Occipital lobe (tissue), 2 donors: ENCODE results near the gene BABAM2. TPM values are rescaled to one million over a fixed set of nuclear protein-coding genes. Genes with fewer than 3 reads are reported as not detected.

Experiments
- DNase-seq: peaks from one replicate; lab custom pipeline; 2025; lab: John Stamatoyannopoulos, UW
- total RNA-seq: library from RNA; depleted of rRNA; stranded (reverse); fragments of >200 nt; gene quantifications from one replicate; pipeline ENCODE4 v1.2.3, GENCODE V29; 2014

Gene BABAM2
- total RNA-seq, 1 donor from 2014 or later, result 13.4 TPM

DNA sequence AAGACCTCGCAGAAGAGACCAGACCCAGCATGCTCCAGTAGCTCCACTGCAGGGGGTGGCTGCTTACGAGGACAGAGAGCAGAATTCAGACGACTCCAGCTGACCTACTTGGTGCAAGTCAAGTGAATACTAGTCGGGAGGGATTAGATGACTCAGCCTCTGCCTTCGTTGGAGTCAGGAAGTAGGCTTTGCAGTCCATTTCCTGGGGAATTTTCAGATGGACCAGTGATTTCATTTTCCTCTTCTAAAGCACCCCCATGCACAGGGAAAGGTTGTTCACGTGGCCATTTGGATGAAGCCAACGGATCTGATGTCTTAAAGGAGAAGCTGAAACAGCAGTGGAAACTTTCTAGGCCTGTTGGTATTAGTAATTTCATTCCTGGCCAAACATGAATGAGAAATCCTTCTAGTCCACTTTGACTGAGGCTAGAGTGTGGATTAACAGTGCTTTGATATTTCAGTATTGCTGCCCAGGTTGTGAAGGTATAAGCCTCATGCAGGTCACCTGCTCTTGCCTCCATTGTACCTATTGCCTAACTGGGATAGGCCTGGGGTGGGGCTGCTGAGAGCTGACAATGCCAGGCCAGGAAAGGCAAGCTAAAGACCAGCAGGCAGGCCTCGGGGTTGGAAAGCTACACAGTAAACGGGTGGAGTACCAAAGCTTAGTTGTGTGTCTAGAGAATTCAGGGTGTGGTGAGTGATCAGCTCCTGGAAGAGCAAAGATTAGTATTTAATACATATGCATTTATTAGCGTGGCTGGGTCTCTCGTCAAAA is 384.6 kb downstream of the BABAM2 start:
- no peak for DNase-seq

DNA sequence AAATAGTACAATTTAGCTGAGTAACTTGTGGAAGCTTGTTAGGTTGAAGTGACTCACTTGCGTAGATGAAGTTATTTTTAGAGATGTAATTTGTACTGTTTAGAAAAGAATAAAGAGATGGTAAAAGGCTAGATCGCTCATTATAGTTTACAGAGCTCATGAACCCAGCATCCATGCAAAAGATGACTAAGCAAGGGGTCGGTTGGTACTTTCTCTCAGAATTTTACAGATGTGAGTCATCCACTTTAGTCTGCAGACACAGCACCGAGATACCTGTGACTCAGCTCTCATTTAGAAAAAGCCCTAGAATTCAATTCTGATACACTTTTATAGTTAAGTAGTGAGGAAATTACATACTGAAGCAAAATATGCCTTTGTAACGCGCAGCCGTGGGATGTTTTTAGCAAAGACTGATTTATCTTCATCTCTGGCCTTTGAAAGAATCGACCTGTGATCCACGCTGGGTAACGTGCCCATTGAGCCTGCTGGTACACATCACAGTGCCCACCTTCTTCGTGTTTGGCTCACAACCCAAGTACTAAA is 385.6 kb downstream of the BABAM2 start:
- DNase-seq, result no peak

DNA sequence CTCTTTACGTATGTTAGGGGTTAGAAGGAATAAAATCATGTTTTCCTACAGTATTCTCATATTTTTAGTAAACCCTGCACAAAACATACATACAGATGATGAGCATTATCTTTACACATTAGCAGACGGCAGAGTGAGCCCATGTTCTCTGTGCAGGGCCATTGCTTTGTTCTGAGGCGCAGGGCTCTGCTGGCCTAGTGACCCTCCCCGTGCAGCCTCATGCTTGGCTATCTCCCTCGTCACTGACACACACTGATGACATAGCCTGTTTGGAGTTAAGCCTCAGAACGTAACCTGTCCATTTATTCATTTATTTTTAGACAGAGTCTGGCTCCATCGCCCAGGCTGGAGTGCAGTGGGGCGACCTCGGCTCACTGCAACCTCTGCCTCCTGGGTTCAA is 386.3 kb downstream of the BABAM2 start:
- DNase-seq, result no peak

DNA sequence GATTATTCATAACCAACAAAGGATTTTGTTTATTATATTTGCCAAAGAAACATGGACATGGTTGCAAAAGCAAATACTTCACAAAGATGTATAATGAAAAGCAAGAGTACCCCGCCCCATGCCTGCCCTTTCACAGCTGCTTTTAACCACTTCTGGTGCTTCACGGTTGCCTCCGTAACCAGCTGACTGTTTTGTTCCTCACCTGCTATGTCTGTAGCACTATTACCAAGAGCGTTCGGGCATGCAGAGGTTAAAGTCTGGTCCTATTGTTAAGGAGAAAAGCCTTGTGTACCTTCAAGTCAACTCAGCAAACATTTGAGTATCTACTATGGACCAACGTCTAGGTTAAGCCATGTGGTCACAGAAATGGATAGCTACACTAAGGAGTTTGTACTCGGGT is 386.9 kb downstream of the BABAM2 start:
- no peak for DNase-seq

DNA sequence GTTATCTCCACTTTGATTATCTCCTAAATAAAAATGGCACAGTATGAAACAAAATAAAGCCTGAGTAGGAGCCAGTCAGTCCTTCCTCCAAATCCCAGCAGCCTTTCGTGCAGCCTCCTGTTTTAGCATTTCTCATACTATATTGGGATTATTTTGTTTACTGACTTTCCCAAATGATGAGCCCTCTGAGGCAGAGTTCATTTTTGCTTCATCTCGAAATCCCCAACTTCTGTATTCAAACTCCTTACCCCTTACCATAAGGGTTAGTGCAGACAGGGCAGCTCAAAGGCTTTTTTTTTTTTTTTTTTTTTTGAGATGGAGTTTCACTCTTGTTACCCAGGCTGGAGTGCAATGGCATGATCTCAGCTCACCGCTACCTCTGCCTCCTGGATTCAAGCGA is 388.8 kb downstream of the BABAM2 start:
- no peak for DNase-seq

DNA sequence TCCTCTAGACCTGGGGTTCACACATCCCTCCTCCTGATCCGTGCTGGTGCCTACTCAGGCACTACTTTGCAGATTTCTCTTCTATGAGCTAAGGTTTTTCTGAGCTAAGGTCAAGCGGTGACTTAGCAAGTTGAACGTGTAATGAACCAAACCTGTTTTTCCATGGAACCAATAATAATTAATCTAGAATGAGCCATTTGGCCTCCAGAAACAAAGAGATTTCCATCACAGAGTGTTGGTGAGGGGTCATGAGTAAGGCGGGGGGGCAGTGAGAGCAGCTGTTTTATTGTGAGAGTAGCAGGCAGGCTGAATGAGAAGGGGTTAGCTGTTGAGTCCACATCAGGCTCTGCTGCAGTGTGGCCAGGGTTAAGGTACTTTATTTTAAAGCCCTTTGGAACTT is 390.1 kb downstream of the BABAM2 start:
- no peak for DNase-seq

DNA sequence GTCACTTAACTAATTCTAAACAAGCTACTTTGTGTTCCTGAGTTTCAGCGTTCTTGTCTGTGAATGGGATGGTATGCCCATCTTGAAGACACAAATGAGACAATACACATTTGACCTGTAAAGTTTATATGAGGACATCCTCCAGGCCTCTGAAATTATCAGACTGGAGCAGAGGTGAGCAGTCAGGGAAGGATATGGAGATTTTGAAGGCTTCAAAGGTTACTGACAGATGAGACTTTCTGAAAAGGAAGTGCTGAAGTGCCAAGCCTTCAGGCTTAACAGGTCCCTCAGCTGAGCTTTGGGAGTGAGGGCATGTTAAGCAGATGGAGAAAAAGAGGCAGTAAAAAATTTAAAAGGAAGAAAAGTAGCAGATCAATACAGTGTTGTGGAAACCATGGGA is 391.2 kb downstream of the BABAM2 start:
- no peak for DNase-seq

DNA sequence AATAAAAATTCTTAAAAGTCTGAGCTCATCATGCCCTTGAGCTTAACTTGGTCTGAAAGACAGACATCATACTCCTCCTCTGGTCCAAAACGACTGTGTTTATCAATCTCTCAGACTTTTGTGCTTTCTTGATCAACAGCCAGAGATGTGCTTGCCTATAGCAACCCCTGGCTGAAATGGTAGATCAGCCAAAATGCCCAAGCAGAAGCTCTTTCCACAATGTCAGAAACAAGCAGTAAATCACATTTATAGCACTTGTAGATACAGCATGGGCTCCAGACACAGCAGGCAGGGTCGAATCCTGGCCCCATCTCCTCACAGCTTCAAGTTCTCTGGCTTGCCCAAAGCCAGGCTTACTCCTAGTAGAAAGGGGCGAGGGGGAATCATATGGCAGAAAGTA is 391.7 kb downstream of the BABAM2 start:
- DNase-seq, result no peak

DNA sequence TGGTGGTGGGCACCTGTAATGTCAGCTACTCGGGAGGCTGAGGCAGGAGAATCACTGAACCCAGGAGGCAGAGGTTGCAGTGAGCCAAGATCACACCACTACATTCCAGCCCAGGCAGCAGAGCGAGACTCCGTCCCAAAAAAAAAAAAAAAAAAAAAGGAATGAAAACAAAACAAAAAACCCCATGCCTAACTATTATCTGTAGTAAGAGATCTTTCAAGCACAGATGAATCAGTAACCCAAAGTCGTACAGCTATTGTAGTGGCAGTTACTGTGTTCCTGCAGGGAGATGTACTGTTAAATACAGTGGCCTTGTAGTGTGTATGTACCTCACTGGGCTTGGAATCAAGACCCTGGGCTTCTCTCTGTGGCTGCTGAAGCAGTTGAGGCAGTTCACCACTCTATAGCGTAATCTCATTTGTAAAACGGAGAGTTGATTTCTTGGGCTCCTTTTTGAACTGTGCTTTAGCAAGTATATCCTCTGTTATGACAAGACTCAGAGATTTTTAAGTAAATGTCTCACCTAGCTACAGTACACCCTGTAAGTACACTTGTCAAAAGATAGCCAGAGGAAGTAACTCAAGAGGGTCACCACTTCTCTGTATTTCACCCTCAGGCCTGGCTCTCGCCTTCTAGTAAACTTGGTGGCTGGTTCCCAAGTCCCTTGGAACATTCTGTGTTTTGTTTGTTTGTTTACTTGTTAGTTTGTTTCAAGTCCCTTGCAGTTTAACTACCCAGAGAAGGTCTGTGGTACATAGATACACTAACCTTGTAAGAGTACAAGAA is 392.5 kb downstream of the BABAM2 start:
- DNase-seq, result no peak

DNA sequence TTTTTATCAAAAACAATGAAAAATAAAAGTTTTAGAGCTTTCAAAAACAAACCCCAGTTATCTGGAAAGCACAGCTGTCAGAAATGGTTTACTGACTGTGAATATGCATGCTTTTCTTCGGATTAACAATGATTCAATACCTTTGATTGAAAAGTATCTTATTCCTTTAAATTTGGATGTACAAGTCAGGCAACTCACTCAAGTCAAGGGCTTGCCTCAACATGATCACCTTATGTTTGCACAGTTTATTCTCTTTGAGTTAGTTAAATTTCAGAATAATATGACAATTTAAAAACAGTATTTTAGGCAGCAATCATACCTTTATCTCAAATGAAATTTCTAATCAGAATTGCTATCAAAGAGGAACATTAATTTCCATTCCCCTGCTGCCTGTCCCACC is 393.3 kb downstream of the BABAM2 start:
- DNase-seq, result no peak

DNA sequence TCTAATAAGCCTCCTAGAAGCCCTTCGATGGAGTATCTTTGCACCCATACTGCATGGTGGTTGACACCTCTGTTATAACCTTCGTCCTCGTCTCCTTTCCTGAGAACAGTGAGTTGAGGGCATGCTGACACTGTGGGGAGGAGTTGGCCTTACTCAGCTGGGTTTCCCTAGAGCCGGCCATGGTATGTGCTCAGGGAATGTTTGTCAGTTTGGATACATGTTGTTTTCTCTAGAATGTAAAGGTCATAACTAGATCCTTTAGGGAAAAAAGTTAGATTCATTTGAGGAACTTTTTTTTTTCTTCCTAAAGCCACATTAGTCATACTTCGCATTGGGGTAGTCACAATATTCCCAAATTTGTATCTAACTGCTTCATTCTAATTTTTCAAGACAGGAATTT is 396.1 kb downstream of the BABAM2 start:
- no peak for DNase-seq

DNA sequence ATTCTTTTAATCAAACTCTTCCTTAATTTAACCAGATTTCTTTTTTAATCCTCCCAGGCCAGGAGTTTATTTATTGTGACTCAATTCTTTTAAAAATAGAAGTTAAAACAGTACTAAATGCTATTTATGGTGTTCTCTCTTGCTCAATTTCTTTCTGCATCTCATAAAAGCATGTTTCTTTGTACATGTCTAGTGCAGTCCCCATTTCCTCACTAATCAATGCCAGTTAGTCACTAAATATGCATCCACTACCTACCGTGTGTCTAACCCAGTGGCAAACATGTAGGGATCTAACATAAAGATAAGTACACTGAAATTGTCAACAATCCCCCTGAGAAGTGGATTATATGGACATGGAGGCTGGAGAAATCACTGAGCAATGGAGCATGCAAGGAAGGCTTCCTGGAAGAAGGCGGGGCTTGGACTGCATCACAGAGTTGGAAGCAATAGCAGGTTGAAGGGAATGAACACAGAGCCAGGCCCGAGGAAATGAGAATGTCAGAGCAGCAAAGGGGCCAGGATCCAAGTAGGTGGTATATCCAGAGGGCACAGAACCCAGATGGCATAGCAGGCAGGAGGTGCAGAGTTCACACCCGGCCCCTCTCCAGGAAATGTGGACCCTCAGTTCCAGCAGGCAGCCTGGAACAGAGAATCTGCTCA is 396.9 kb downstream of the BABAM2 start:
- no peak for DNase-seq

DNA sequence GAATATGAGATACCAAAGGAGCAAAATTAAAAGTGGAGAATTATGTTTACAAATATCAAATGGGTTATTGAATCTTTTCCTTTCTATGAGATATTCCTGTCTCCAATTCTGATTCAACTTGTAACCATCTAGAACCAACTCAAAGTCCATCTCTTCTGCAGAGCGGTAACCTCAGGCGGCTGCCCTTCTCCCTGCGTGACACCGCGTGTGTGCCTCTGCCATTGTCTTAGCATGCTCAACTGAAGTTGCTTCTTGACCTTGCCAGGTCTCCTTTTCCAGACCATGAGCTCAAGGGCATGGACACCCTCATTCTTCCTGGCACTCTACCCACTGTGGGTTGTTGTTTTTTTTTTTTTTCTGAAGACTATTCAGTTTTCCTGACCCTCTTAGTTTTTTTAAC is 398.1 kb downstream of the BABAM2 start:
- DNase-seq, result no peak

DNA sequence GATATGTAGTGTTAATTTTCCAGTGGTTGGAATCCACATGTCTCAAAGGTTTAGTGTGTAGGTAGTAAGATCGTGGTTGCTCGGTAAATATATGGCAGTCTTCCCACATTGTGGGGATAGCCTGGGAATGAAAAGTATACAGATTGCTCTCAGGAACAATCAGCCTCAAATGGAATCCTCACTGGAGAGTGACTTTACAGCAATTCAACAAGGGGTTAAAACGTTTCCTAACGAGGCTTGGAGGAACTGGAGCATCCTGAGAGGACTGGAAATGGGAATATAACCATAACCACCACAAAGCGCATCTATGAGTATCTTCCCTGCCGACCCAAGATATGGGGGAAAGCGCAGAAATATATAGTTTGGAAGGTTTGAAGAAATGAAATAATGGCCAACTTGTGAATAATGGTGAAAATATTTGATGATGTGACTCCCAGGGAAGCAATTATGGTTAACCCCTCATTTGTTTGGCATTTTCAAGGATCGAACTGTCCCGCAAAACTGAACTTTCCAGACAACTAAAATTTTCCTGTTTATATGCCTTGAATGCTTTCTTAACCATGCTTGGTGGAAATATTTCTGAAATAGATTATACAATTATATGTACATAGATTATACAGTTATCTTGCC is 401.4 kb downstream of the BABAM2 start:
- DNase-seq, result no peak

DNA sequence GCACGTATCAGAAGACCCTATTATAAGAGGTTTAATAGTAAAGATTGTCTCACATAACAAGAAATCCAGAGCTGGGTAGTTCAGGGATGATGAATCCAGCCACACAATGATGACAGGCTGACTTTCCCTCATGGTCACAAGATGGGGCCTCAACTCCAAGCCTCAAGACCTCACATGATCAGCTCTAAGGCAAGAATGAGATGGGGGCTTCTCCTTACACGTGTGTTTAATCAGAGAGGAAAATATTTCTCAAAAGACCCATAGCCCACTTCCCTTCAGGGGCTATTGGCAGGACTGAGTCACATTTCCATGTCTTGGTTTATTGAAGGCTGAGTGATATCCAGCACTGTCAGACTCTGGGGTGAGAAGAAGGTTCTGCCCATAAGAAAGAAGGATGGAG is 402.0 kb downstream of the BABAM2 start:
- no peak for DNase-seq

DNA sequence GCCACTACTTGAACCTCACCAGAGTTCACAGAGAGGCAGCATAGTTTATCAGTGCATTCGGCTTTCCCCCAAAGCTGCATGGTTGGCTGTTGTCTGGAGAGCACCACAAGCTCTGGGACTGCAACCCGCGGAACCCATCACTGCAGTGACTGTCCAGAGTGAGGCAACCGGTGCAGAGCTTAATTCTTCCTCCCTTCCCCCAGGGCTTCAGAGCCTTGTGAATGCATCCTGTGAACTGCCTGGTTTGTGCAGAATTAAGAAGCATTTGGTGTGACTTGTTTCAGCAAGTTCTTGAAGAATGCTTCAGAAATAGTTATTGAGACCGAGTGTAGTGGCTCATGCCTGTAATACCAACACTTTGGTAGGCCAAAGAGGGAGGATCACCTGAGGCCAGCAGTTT is 402.9 kb downstream of the BABAM2 start:
- no peak for DNase-seq

DNA sequence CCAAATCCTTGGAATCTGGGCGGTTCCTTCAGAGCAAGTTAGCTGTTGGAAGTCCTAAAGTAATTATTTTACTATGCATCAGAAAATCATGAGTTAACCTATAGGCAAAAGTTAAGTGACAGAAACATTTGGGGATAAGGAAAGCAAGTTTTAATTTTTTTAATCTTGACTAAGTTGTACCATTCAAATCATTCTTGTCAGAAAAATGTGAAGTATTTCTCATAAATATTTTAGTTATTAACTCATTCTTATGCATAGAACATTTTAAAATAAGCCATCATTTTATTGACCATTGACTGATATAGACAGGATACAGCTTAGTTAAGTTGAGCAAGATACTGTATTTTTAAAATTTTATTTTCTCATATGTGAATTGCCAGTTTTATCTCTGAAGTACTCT is 403.9 kb downstream of the BABAM2 start:
- DNase-seq, result no peak

DNA sequence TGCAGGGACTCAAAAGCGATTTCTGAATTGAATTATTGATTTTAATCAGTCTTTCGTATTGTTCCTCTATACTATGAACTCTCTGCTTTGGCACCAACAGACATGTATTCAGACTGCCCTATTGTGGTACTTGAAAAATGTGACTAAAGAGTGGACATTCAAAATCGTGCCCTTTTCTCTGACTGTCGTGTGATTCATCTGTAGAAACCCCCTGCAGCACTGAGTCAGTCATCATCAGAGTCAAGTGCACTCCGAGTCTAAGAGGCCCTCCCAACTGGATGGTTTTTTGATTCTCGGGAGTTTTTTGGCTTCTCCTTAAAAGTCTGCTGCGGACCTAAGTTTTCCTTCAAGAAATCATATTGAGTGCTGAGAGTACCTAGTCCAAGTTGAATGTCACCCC is 405.7 kb downstream of the BABAM2 start:
- DNase-seq, result no peak

DNA sequence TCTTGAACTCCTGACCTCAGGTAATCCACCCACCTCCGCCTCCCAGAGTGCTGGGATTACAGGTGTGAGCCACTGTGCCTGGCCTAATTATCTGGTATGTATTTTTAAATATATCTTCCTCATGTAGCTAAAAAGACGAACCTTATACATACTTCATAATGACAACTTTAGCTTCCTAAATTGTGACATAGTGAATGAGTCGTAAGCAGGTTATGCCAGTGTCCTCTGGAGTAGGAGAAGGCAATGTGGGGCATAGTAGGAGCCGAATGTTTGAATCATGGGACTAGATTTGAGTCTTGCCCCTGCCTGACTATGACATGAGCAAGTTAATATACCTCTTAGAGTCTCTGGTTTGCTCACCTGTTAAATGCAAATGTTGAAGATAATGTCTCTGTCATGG is 406.4 kb downstream of the BABAM2 start:
- DNase-seq, result no peak

DNA sequence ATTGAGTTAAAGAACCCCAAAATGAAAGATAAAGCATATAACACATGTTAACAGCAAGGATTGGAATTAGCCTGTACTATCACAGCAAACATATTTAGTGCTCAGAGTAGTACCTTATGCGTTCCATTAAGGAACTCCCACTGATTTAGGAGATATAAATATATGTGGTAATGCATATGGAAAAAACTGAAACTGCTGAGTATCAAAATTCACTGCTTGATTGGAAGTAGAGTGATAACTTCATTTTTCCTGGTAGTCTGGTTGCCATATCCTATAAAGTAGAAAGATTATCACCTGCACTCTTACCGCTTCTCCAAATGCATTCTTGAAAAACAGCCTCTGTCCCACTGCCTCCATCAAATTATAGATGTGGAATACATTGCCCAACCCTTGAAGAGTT is 407.0 kb downstream of the BABAM2 start:
- DNase-seq, result no peak

DNA sequence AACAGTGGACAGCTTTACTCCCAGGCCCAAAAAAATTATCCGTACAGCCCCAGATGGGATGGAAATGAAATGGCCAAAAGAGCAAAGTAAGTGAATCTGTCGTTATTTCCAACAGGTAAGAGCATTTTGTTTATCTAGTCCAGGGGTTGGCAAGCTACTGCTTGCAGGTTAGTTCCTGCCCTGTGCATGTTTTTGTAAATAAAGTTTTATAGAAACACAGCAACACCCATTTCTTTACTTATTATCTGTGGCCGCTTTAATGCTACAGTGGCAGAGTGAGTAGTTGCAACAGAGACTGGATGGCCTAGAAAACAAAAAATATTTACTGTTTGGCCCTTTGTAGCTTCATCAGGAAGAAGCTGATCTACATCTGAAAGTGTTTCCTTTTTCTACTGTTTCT is 407.9 kb downstream of the BABAM2 start:
- no peak for DNase-seq
